HepG2 (cell line): ENCODE data around the gene RASSF4.

Source experiments
- CTCF ChIP-seq: sonication (generic); formaldehyde crosslinking; IDR thresholded peaks from 2 replicates; pipeline ENCODE4 v1.5.0; 2020; ENCODE audit warnings: mild to moderate bottlenecking, missing genetic modification reagents, moderate library complexity
- EHMT2 ChIP-seq: fragments of 200-600 bp; sonication (generic); IDR thresholded peaks from 2 replicates; pipeline ENCODE4 v1.7.0; 2017; ENCODE audit warnings: antibody characterized with exemption, low read depth, low read length, borderline replicate concordance
- EZH2 ChIP-seq: conservative IDR thresholded peaks from 2 replicates; pipeline ENCODE4 v1.6.1; 2012; ENCODE audit warnings: mild to moderate bottlenecking, low read depth, low read length, moderate library complexity
- SIN3A ChIP-seq: IDR thresholded peaks from 2 replicates; pipeline ENCODE4 v1.6.1; 2011; ENCODE audit warnings: low read depth, mild to moderate bottlenecking, control low read depth, low read length, borderline replicate concordance
- ZNF207 ChIP-seq: fragments of 450-650 bp; IDR thresholded peaks from 2 replicates; pipeline ENCODE4 v1.6.1; 2016; ENCODE audit warnings: antibody characterized with exemption, borderline replicate concordance
- ZNF501 ChIP-seq: sonication (generic); formaldehyde crosslinking; IDR thresholded peaks from 2 replicates; pipeline ENCODE4 v1.5.1; 2020; ENCODE audit warnings: mild to moderate bottlenecking, moderate library complexity, missing genetic modification reagents
- ZNF7 ChIP-seq: IDR thresholded peaks from 2 replicates; pipeline ENCODE4 v1.6.1; 2016; ENCODE audit warnings: missing biosample characterization, missing genetic modification reagents
- ZZZ3 ChIP-seq: sonication (generic); formaldehyde crosslinking; IDR thresholded peaks from 2 replicates; pipeline ENCODE4 v1.4.0; 2020; ENCODE audit warnings: missing genetic modification reagents, mild to moderate bottlenecking, borderline replicate concordance

DNA sequence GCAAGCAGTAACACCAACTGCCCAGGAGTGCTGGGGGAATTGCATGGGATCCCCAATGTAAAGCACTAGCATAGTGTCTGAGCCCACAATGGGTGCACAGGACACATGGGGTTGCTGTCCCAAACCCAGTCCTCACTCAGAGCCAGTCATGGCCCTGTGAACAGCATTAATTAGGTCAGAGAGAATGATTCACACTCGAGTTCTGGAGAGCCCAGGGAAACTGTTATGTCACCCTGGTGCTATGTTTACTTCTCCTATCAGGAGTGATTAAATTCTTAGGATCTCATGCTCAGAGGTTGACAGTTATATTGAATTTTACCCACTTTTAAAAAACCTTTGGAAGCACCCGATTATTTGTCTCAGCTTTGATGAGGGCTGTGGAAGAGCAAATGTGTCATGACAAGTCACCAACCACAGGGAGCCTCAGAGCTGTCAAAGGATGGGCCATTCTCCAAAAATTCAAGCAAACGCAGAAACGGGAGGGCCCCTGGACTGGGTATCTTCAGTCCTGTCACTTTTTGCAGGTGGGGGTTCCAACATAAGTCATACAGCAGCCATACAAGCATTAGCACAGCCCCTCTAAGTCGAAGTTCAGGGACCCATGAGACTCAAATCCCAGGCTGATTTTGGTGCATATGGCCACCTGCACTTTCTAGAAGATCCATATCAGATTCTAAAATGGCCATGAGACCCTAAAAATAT, 1.3 kb upstream of the RASSF4 start:
- TF ChIP-seq ZNF207 = no peak
- TF ChIP-seq ZNF501 (CRISPR knock-in tag) = no peak
- TF ChIP-seq ZNF7 (CRISPR knock-in tag) = no peak
- no peak for TF ChIP-seq SIN3A
- TF ChIP-seq EHMT2 = no peak
- no peak for TF ChIP-seq EZH2
- TF ChIP-seq CTCF (CRISPR knock-in tag) = no peak
- TF ChIP-seq ZZZ3 (CRISPR knock-in tag) = no peak
